IPS-18c (cell line): ENCODE measurements around the gene NOTUM.
A peak's percentile ranks its signal among the peaks of the same experiment; 100 is the strongest.

Experiments
- H3K4me3 ChIP-seq: 2 replicates; pipeline ENCODE4 v1.7.0; 2013; ENCODE audit warnings: low read depth, mild to moderate bottlenecking, low read length, moderate library complexity; ENCODE audit not compliant: insufficient read depth
- H3K9me3 ChIP-seq: one replicate; pipeline ENCODE4 v1.6.1; 2013; ENCODE audit warnings: mild to moderate bottlenecking, low read length, moderate library complexity; ENCODE audit not compliant: control insufficient read depth, insufficient read depth

Gene NOTUM

DNA sequence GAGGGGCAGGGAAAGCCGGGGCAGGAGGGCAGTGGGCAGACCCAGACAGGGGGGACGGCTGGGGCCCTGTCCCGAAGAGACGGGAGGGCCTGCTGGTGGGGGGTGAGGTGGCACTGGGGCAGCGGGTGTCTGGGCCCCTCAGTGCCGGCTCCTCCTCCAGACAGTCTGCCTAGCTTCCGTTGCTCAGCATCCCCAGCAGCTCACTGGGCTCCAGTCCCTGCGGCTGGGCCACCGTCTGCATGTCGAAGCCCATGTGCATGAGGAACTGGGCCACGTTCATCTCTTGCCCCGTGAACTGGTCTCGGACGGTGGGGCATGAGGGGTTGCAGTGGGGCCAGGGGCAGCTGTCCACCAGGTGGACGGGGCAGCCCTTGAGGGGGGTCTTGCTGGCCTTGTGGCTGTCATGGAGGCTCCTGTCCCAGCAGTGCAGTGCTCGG lies 8.2 kb downstream of the NOTUM start:
- peaks cover 2% of the 10 kb centered on the region for H3K9me3 ChIP-seq
- no peak overlapping the region for H3K4me3 ChIP-seq

DNA sequence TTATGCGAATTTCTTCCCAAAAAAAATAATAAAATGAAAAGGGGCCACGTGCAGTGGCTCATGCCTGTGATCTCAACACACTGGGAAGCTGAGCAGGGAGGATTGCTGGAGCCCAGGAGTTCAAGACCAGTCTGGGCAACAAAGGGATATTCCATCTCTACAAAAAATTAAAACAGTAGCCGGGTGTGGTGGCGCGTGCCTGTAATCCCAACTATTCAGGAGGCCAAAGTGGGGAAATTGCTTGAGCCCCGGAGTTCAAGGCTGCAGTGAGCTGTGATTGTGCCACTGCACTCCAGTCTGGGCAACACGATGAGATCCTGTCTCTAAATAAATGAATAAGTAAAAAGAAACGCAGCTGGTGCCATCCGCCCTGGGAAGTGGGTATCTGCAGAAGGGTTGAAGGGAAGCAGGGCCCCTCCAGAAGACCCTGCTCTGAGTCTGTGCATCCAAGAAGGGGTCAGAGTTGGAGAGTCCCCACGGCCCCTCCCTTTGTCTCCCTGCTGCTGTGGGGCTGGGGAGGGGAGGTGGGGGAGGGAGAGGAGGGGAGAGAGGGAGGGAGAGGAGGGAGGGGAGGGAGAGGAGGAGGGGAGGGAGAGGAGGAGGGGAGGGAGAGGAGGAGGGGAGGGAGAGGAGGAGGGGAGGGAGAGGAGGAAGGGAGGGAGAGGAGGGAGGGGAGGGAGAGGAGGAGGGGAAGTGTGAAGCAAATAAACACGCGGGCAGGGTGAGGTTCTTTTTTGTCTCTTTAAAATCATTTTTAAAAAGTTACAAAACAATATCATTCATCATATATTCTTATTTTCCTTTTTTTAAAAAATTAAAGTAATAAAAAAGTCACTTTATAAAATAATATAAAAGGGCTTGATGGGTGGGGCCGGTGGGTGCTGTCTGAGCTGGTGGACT lies 9.0 kb downstream of the NOTUM start:
- H3K9me3 ChIP-seq = peaks cover 2% of the 10 kb centered on the region
- H3K4me3 ChIP-seq = no peak overlapping the region

DNA sequence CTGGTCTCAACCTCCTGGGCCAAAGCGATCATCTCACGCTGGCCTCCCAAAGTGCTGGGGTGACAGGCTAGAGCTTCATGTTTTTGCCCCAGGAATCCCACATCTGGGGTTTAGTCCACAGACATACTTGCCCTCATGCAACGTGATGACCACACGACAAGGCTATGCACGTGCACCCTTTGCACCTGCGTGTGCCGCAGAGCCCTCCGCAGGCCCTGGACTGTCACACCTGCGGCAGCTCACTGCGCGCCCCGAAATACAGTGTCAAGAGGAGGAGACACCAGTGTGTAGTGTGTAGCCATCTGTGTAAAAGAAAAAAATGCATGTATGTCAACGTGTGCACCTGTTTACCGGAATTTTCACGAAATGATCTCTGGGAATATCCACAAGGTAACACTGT lies 10.5 kb downstream of the NOTUM start:
- Histone ChIP-seq H3K4me3 (no peak overlapping the region), H3K9me3 (peaks cover 2% of the 10 kb centered on the region)

DNA sequence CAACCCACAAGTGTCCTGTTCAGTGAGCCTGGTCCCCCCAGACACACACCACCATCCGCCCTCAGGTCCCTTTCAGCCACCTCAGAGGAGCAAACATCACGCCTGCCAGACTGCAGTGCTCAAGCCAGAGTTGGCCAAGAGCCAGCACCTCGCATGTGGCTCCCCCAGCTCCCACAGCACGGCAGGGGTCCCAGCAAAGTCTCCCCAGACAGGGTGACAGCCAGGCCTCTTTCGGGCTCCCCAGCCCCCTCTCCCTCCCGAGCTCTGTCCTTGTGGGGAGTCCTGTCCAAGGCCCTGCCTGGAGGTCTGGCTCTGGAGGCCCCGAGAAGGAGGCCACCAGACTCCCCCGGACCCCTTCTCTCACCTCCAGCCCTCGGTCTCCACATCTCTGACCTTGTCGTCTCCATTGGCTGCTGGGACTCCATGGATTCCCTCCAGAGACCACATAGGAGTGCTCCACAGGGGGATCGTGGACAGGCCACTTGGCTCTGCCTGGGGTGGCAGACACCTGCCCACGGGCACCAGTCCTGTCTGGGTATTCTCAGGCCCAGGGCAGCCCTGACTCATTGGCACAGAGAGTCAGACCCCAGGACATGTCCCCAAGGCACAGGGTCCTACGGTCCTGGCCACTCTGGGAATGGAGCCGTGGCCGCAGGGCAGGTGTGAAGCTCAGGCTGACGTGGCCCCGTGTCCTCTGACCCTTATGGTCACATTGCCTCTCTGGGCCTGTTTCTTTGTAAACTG lies 12.2 kb downstream of the NOTUM start:
- H3K4me3 ChIP-seq = no peak overlapping the region

DNA sequence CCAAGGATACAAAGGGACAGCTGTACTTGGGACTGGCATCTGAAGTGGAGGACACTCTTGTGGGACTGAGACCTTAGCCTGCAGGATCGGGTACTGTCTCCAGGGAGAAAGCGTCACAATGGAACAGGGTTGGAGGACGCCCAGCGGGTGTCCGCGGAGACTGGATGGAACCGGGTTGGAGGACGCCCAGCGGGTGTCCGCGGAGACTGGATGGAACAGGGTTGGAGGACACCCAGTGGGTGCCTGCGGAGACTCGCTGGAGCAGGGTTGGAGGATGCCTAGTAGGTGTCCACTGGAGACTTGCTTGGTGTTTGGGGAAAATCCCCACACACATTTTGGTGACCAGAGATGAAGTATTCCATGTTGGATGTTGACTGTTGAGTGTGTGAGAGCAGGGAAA lies 13.8 kb downstream of the NOTUM start, which contains the start of gene MYADML2:
Gene MYADML2 (minus strand): TSS at position 45 of the 400 bp plus-strand sequence. CDS start 5,492 bp downstream, outside the sequence.
- Histone ChIP-seq H3K9me3 (no peaks in the 10 kb centered on the region), H3K4me3 (no peak within 1 kb of the TSS)

More for the DNA sequence above, 12.2 kb downstream of the NOTUM start:
- peaks cover 2% of the 10 kb centered on the region for H3K9me3 ChIP-seq

DNA sequence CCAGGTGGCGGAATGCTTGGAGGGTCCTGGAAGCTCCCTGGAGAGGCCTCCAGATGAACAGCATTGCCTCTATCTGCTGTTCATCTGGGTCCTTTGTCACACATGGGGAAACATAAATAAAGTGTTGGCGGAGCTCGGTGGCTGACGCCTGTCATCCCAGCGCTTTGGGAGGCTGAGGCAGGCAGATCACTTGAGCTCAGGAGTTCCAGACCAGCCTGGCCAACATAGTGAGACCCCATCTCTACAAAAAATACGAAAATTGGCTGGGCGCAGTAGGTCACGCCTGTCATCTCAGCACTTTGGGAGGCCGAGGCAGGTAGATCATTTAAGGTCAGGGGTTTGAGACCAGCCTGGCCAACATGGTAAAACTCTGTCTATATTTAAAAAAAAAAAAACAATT lies 16.1 kb downstream of the NOTUM start:
- H3K4me3 ChIP-seq = no peak overlapping the region

DNA sequence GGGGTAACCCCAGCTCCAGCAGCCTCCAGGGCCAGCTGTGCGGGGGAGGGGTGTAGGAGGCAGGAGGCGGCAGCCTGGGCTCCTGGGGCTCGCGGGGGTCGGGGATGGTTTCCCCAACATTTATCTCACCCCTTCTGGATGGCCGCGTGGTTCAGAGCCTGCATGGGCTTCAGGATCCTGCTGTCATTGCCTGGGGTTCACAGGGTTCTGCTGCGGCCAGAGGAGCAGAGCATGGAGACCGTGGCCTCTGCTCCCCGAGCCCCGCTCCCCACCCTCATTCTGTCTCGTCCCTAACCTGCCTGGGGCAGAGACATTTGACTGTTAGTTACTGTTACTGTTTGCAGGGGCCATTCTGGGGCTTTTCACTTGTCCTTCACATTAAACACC lies 18.8 kb downstream of the NOTUM start:
- H3K4me3 ChIP-seq = 0 out of 2 replicates have a peak overlapping the region, but pooled peaks have one; percentile 9
- H3K9me3 ChIP-seq = no peaks in the 10 kb centered on the region

More for the DNA sequence above, 16.1 kb downstream of the NOTUM start:
- no peaks in the 10 kb centered on the region for H3K9me3 ChIP-seq

DNA sequence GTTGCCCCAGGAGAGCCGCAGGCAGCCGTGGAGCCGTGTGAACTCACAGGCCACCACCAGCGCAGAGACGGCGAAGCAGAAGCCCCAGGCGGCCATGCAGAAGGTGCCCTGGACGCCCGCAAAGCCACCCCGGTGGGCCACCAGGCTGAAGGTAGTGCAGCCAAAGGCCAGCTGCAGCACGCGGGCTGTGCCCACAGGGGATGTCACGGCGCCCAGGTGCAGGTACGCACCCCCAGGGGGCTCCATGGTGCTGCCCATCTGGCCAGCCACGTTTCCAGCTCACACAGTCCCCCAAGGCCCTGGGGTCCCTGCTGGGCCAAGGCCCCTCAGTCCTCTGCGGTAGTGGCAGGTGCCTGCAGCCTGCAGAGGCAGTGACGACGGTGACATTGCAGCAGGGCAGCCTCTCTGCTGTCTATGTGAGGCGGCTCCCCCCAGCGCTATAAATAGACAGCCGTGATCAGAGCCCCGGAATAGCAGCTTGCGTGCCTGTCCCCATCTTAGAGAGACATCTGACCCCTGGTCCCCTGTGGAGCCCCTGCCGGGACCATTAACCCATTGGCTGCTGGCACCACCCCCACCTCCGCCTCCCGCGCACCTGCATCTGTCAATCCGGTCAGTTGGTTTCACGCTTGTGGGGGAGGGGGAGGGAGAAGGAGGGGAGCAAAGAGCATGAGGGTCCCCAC lies 19.4 kb downstream of the NOTUM start:
- 0 out of 2 replicates have a peak overlapping the region, but pooled peaks have one; percentile 9 for H3K4me3 ChIP-seq
- no peaks in the 10 kb centered on the region for H3K9me3 ChIP-seq

DNA sequence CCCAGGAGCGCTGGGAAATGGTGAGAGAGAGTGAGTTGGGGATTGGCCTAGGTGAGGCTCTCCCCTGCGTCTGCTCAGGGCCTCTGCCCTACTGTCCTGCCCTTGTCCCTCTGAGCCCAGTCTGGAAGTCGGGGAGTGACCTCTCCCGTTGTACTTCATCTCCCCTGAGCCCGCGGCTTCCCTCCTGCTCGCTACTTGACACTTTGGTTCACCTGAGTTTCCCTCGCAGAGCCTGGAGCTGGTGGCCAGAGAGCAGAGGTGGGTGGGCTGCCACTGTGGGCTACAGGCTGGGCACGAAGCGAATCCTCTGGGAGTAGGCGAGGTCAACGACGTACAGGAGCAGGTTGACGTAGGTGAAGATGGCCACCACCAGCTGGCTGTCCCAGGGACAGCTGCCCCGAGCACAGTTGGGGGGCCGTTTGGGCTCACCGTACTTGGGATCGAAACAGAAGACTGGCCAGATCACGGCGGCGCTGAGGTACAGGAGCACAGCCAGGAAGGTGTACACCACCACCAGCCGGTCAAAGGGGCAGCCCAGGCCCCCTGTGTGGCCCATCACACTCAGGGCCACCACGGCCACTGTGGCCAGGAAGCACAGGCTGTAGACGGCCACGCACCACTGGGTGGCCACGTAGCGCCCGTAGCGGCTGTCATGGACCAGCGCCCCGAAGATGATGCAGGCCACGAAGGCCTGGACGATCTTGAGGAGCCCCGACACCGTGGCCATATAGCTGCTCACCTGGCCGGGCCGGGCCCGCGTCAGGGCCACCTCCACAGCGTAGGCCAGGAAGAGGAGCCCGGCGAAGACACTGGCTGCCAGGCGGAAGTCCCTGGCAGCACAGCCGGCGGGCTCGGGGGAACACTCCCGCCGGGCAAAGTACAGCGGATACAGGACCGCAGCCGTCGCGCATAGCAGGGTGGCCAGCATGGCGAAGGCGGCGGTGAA lies 20.2 kb downstream of the NOTUM start:
- no peak overlapping the region for H3K4me3 ChIP-seq
- H3K9me3 ChIP-seq = no peaks in the 10 kb centered on the region

DNA sequence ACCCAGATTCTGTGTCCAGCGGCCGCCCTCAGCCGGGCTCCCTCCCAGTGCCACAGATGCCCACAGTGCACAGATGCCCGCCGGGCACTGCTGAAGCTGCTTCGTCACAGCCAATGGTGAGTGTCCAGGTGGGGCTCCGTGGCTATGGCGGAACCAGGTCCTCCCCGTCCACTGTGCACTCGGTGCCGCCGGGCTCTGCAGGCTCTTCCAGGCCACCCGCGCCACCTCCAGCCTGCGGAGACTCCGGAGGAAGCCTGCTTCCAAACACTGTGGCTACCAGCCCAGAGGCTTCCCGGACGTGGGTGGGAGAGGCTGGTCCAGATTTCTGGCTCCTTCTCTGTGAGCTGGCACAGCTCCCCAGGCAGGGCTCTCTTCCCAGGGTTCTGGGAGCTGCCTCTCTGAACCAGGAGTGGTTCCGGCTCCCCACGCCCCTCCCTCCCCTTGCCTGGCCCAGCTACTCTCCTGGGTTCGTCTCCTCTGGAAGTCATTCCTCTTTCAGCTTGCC lies 21.1 kb downstream of the NOTUM start:
- H3K9me3 ChIP-seq = no peaks in the 10 kb centered on the region
- H3K4me3 ChIP-seq = no peak overlapping the region

DNA sequence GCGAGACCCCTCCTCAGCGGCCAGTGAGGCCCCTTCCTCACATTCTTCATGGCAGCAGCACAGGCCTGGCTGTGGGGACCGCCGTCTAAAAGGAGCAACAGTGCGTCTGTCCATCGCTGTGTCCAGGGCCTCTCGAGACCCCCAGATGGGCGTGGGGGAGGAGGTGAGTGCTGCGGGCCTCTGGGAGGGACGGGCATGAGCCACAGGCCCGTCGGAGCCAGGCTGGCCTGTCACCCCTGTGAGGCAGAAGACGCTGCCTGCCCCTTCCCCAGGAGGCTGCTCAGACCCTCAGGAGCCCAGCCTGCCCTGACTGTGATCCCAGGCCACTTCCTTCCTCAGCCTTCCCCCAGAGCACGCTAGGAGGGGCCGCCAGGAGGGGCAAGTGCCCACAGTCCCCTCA lies 21.8 kb downstream of the NOTUM start:
- Histone ChIP-seq H3K9me3 (no peaks in the 10 kb centered on the region), H3K4me3 (no peak overlapping the region)

DNA sequence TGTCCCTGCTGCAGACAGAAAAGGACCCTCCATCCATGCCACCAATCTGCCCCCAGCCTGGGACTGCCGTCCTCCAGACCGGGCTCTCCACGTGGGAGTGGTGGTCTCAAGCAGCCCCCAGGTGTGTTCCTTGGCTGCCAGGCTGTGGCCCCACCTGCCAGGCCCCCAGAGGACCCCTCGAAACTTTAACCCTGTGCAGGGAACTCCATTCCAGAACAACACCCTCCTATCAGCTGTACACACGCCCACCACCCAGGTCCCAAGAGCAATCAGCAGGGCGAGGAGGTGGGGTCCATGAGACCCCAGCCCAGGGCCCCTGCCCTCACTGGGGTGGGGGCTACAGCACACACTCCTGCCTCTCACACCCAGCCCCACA lies 25.3 kb downstream of the NOTUM start:
- Histone ChIP-seq H3K4me3 (no peak overlapping the region), H3K9me3 (no peaks in the 10 kb centered on the region)

DNA sequence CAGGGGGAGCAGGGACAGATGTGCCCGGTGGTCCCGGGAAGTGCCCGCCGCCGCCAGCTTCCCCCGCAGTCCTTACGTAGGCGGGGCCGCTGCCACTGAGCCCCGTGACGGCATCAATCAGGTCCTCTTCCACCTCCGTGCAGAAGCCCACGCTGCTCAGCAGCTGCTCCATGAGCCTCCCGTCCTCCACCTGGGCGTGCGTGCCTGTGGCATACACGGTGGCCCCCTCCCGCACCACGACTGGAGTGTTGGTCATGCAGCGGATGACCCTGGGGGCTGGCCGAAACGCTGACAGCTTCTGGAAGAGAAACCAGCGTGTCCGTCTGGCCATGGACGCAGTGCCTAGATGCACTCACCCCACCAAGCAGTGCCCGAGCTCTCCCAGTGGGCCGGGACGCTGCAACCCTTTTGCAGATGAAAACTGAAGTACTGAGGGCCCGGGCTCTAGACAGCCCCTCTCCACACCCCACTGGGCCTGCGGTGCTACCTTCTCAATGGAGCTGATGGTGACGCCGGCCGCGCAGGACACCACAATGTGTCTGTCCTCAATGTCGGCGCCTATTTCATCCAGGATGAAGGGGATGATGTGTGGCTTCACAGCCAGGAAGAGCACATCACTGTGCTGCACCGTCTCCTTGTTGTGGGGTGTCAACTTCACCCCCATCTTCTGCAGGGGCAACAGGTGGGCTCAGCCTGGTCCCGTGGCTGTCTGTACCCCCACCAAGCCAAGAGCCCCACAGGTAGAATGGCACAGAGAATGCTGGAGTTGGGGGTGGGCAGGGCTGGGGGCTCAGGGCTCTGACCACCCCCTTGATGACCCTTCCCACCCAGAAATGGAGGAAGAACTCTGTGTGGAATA lies 25.9 kb downstream of the NOTUM start:
- Histone ChIP-seq H3K4me3 (no peak overlapping the region), H3K9me3 (no peaks in the 10 kb centered on the region)

DNA sequence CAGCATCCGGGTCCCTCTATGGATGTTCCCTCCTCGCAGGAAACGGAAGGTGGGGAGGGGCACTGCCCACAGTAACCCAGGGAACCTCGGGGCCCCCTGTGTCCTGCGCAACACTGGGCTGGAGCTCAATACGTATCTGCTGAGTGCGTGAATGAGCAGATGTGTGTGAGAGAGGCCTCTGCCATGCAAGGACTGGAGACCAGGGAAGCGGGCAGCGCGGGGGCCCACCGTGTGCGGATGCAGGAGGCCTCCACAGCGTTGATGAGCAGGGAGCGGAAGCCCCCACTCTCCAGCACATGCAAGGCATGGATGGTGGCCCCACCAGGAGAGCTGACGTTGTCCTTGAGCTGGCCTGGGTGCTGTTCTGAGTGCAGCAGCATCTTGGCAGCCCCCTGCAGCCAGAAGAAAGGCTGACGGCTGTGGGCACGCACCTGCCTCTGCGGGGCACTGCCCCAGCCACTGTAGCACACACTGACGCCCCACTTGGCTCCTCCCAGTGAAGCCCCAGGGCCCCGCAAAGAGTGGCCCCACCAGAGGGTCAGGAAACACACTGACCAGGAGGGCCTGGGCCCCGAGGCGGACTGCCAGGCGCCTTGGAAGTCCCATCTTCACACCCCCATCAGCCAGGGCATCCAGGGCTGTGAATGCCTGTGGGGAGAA lies 26.8 kb downstream of the NOTUM start:
- Histone ChIP-seq H3K4me3 (no peak overlapping the region), H3K9me3 (no peaks in the 10 kb centered on the region)

DNA sequence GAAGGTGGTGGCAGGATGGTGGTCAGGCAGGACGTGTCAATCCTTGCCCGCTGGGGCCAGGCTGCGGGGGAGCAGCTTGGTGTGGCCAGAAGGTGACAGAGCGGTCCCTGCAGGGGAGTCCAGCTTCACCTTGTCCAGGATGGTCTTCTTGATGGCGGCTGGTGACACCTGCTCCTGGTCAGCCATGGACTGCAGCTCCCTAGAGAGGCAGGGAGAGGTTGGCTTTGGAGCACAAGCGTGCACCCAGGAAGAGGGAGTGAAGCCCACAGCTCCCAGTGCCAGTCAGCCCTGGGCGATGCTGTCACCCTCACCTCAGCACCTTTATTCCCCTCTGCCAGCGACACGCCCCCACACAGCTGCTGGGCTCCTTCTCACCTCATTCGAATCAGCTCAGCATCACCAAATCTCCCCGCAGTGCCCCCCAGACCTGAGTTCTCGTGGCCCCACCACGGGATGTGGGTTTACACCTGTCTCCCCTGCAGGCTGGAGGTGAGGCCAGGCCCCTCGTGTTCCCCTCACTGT lies 27.7 kb downstream of the NOTUM start:
- Histone ChIP-seq H3K4me3 (no peak overlapping the region), H3K9me3 (no peaks in the 10 kb centered on the region)
